IMR-90 (cell line): ENCODE results near the gene HHIPL1. TPM values are rescaled to one million over a fixed set of nuclear protein-coding genes. Genes with fewer than 3 reads are reported as not detected.
A peak's percentile ranks its signal among the peaks of the same experiment; 100 is the strongest.

ENCODE experiments used
- ATAC-seq: fragments of 200-7000 bp; cut with Tn5 transposase; 2 replicates; pipeline ENCODE4 v1.9.1; 2020; ENCODE audit warnings: low read depth, mild to moderate bottlenecking, moderate library complexity
- BruUV-seq: library from RNA; stranded (reverse); fragments of 400-500 nt; replicated peaks from 2 replicates; lab custom pipeline; 2021; lab: Mats Ljungman, UMichigan
- CTCF ChIA-PET: fragments of 300-600 bp; formaldehyde crosslinking; extraction: SDS; loops from one replicate; lab custom pipeline; 2021; ENCODE audit warnings: antibody characterized with exemption; lab: Yijun Ruan, JAX
- POLR2A ChIA-PET: fragments of 300-600 bp; sonication (Branson Sonifier 250); formaldehyde crosslinking; loops from one replicate; lab custom pipeline; 2022; ENCODE audit warnings: antibody characterized with exemption; ENCODE audit not compliant: unreplicated experiment; lab: Charles Lee
- DNase-seq: peaks from one replicate; pipeline ENCODE4 v3.0.0; 2013
- H2AFZ ChIP-seq: replicated peaks from 2 replicates; pipeline ENCODE3; 2013; ENCODE audit warnings: low read length, mild to moderate bottlenecking; ENCODE audit not compliant: poor library complexity
- H2AK5ac ChIP-seq: 2 replicates; pipeline ENCODE4 v1.6.1; 2013; ENCODE audit warnings: low read depth, low read length, inconsistent platforms
- H2AK9ac ChIP-seq: replicated peaks from 2 replicates; pipeline ENCODE3; 2013; ENCODE audit warnings: mild to moderate bottlenecking, low read depth, low read length, moderate library complexity; ENCODE audit not compliant: poor library complexity
- H2BK120ac ChIP-seq: 2 replicates; pipeline ENCODE4 v1.6.1; 2013; ENCODE audit warnings: low read depth, low read length, inconsistent platforms
- H2BK15ac ChIP-seq: 3 replicates; pipeline ENCODE4 v1.6.1; 2013; ENCODE audit warnings: low read depth, low read length, inconsistent platforms
- H2BK20ac ChIP-seq: 2 replicates; pipeline ENCODE4 v1.6.1; 2013; ENCODE audit warnings: low read depth, mild to moderate bottlenecking, inconsistent platforms, low read length, moderate library complexity
- H2BK5ac ChIP-seq: 2 replicates; pipeline ENCODE4 v1.6.1; 2013; ENCODE audit warnings: mild to moderate bottlenecking, low read depth, low read length, inconsistent platforms; ENCODE audit not compliant: poor library complexity, severe bottlenecking
- H3K14ac ChIP-seq: replicated peaks from 2 replicates; pipeline ENCODE4 v1.6.1; 2013; ENCODE audit warnings: low read depth, low read length, inconsistent platforms
- H3K18ac ChIP-seq: 2 replicates; pipeline ENCODE4 v1.6.1; 2013; ENCODE audit warnings: low read depth, low read length, control low read depth
- H3K23ac ChIP-seq: 2 replicates; pipeline ENCODE4 v1.6.1; 2013; ENCODE audit warnings: low read depth, low read length, inconsistent platforms
- H3K27ac ChIP-seq: 2 replicates; pipeline ENCODE4 v1.5.1; 2013; ENCODE audit warnings: mild to moderate bottlenecking, control low read depth, low read length; ENCODE audit not compliant: insufficient read depth
- H3K27me3 ChIP-seq: 2 replicates; pipeline ENCODE4 v1.6.1; 2013; ENCODE audit warnings: low read length; ENCODE audit not compliant: control insufficient read depth, insufficient read depth
- H3K36me3 ChIP-seq: 2 replicates; pipeline ENCODE4 v1.6.1; 2013; ENCODE audit warnings: low read length, mixed read lengths; ENCODE audit not compliant: control insufficient read depth, insufficient read depth
- H3K4ac ChIP-seq: 2 replicates; pipeline ENCODE4 v1.6.1; 2013; ENCODE audit warnings: low read depth, low read length, inconsistent platforms
- H3K4me1 ChIP-seq: 2 replicates; pipeline ENCODE4 v1.6.1; 2013; ENCODE audit warnings: low read length, mixed read lengths; ENCODE audit not compliant: control insufficient read depth, insufficient read depth
- H3K4me2 ChIP-seq: 2 replicates; pipeline ENCODE4 v1.6.1; 2013; ENCODE audit warnings: low read depth, mild to moderate bottlenecking, control low read depth, low read length, moderate library complexity
- H3K4me3 ChIP-seq: 2 replicates; pipeline ENCODE4 v1.5.1; 2013; ENCODE audit warnings: low read depth, mild to moderate bottlenecking, control low read depth, low read length, moderate library complexity; ENCODE audit not compliant: insufficient read depth
- H3K56ac ChIP-seq: 2 replicates; pipeline ENCODE4 v1.6.1; 2013; ENCODE audit warnings: low read length, inconsistent platforms; ENCODE audit not compliant: insufficient read depth; ENCODE audit errors: extremely low read depth
- H3K79me1 ChIP-seq, 2 experiments: 2 replicates each; pipeline ENCODE4 v1.6.1; 2013; ENCODE audit warnings: low read length in 2 of 2, inconsistent platforms in 1 of 2, low read depth in 1 of 2
- H3K9ac ChIP-seq: 2 replicates; pipeline ENCODE4 v1.6.1; 2013; ENCODE audit warnings: low read depth, low read length, control low read depth
- H3K9me1 ChIP-seq: 2 replicates; pipeline ENCODE4 v1.6.1; 2013; ENCODE audit warnings: low read length, inconsistent platforms; ENCODE audit not compliant: insufficient read depth
- H3K9me3 ChIP-seq: 2 replicates; pipeline ENCODE4 v1.6.1; 2013; ENCODE audit warnings: low read length; ENCODE audit not compliant: control insufficient read depth, insufficient read depth
- H4K20me1 ChIP-seq: 2 replicates; pipeline ENCODE4 v1.6.1; 2013; ENCODE audit warnings: low read length, inconsistent platforms; ENCODE audit not compliant: insufficient read depth
- H4K5ac ChIP-seq: 2 replicates; pipeline ENCODE4 v1.6.1; 2013; ENCODE audit warnings: mild to moderate bottlenecking, low read depth, low read length, control low read depth
- H4K8ac ChIP-seq, 2 experiments: 2 replicates each; pipeline ENCODE4 v1.6.1; 2013; ENCODE audit warnings: low read depth in 2 of 2, low read length in 2 of 2, control low read depth in 1 of 2, inconsistent platforms in 1 of 2
- H4K91ac ChIP-seq: 2 replicates; pipeline ENCODE4 v1.6.1; 2013; ENCODE audit warnings: low read depth, low read length, inconsistent platforms; ENCODE audit not compliant: insufficient read depth
- BHLHE40 ChIP-seq: fragments of 150-350 bp; IDR thresholded peaks from 2 replicates; pipeline ENCODE4 v1.6.1; 2016; ENCODE audit warnings: mild to moderate bottlenecking, low read depth, low read length
- CEBPB ChIP-seq: IDR thresholded peaks from 2 replicates; pipeline ENCODE4 v1.6.1; 2012; ENCODE audit warnings: low read depth, low read length, improper control_type of control experiment
- CTCF ChIP-seq: conservative IDR thresholded peaks from 2 replicates; pipeline ENCODE4 v1.5.1; 2012; ENCODE audit warnings: mild to moderate bottlenecking, low read depth, low read length, improper control_type of control experiment
- ELK1 ChIP-seq: fragments of 150-350 bp; IDR thresholded peaks from 2 replicates; pipeline ENCODE4 v1.6.1; 2016; ENCODE audit warnings: low read depth, mild to moderate bottlenecking, low read length, moderate library complexity, borderline replicate concordance
- FOS ChIP-seq: fragments of 150-350 bp; IDR thresholded peaks from 2 replicates; pipeline ENCODE4 v1.6.1; 2016; ENCODE audit warnings: low read depth, low read length
- MAFK ChIP-seq: IDR thresholded peaks from 2 replicates; pipeline ENCODE4 v1.6.1; 2012; ENCODE audit warnings: low read depth, low read length, improper control_type of control experiment
- MAZ ChIP-seq: IDR thresholded peaks from 2 replicates; pipeline ENCODE4 v1.6.1; 2012; ENCODE audit warnings: low read depth, mild to moderate bottlenecking, low read length, improper control_type of control experiment, moderate library complexity, borderline replicate concordance
- MXI1 ChIP-seq: IDR thresholded peaks from 2 replicates; pipeline ENCODE4 v1.6.1; 2012; ENCODE audit warnings: low read depth, mild to moderate bottlenecking, low read length, moderate library complexity, borderline replicate concordance
- NFE2L2 ChIP-seq: fragments of 150-350 bp; IDR thresholded peaks from 2 replicates; pipeline ENCODE4 v1.6.1; 2016; ENCODE audit warnings: low read depth, mild to moderate bottlenecking, low read length
- POLR2A ChIP-seq: IDR thresholded peaks from 2 replicates; pipeline ENCODE4 v1.6.1; 2012; ENCODE audit warnings: mild to moderate bottlenecking, low read depth, low read length
- RAD21 ChIP-seq: IDR thresholded peaks from 2 replicates; pipeline ENCODE4 v1.6.1; 2012; ENCODE audit warnings: low read length, improper control_type of control experiment
- RCOR1 ChIP-seq: IDR thresholded peaks from 2 replicates; pipeline ENCODE4 v1.6.1; 2012; ENCODE audit warnings: mild to moderate bottlenecking, low read length, improper control_type of control experiment; ENCODE audit not compliant: insufficient replicate concordance
- RFX5 ChIP-seq: IDR thresholded peaks from 2 replicates; pipeline ENCODE4 v1.8.0; 2012; ENCODE audit warnings: low read depth, mild to moderate bottlenecking, low read length, moderate library complexity
- SMC3 ChIP-seq: fragments of 150-350 bp; IDR thresholded peaks from 2 replicates; pipeline ENCODE4 v1.6.1; 2016; ENCODE audit warnings: low read depth, mild to moderate bottlenecking, antibody characterized with exemption, low read length, moderate library complexity
- USF2 ChIP-seq: fragments of 150-350 bp; IDR thresholded peaks from 2 replicates; pipeline ENCODE4 v1.6.1; 2017; ENCODE audit warnings: mild to moderate bottlenecking, antibody characterized with exemption, low read length, low read depth
- WGBS, 2 experiments: methylation state at CpG; one replicate each; pipeline versions ENCODE4 v1.1.5 to v1.1.7; 2013; ENCODE audit warnings: missing lambda C conversion rate in 2 of 2; ENCODE audit not compliant: insufficient read length in 1 of 2; ENCODE audit errors: extremely low coverage in 2 of 2; 5-methylcytosine and 5-hydroxymethylcytosine counted together
- dilution Hi-C: fragments of 300-500 bp; cut with HindIII; formaldehyde crosslinking; loops from one replicate; pipeline ENCODE4 v1.14.3; 2018; ENCODE audit warnings: low sequenced_read_pairs; ENCODE audit not compliant: unreplicated experiment
- in situ Hi-C: fragments of 300-500 bp; cut with MboI; formaldehyde crosslinking; loops from 3 replicates; pipeline ENCODE4 v1.14.3; 2019; ENCODE audit warnings: low sequenced_read_pairs, inconsistent platforms, mixed read lengths
- intact Hi-C: fragments of 100-400 bp; cut with micrococcal nuclease; formaldehyde crosslinking; loops from 2 replicates; pipeline ENCODE4 v1.10.0; 2022
- polyA plus RNA-seq, 3 experiments: library from polyadenylated mRNA; depleted of rRNA; stranded (reverse); fragments of >200 nt; gene quantifications; 2 replicates each; pipeline ENCODE4 v1.2.3, GENCODE V29; 2012; ENCODE audit warnings: low replicate concordance in 1 of 3
- total RNA-seq: library from RNA; depleted of rRNA; stranded (reverse); fragments of >200 nt; gene quantifications from 2 replicates; pipeline ENCODE4 v1.2.3, GENCODE V29; 2012

HHIPL1 gene
- total and polyA plus RNA-seq, 2 of the 4 experiments (the other 2 are of a cell fraction): 0.65 to 0.72 TPM

- H3K18ac ChIP-seq: no peak overlapping the region
- no peak overlapping the region for H3K23ac ChIP-seq
- dilution Hi-C loops: no loop called here
- POLR2A ChIA-PET: no interaction called here
- H4K5ac ChIP-seq: peak overlapping the region; percentile 24; the same call in 1 of the 2 replicates
- H3K27me3 ChIP-seq: no peaks in the 10 kb centered on the region
- in situ Hi-C loops: no loop called here
- peak overlapping the region in 1 of 2 experiments; percentile 76; a peak in 1 of 4 replicates for H4K8ac ChIP-seq
- no peaks in the 10 kb centered on the region; the same call in 1 of the 2 replicates for H3K9me1 ChIP-seq
- intact Hi-C loops: no loop called here
- H2AK5ac ChIP-seq: no peak overlapping the region; the same call in 1 of the 2 replicates
- no peak overlapping the region; the same call in 1 of the 2 replicates for H3K27ac ChIP-seq
- peaks cover 9% of the 10 kb centered on the region for H3K4me1 ChIP-seq
- H2BK15ac ChIP-seq: no peak overlapping the region
- peak overlapping the region; percentile 58 for H2AK9ac ChIP-seq
- BruUV-seq: no TSS peak
- no peak overlapping the region for H3K56ac ChIP-seq
- H2BK120ac ChIP-seq: no peak overlapping the region
- WGBS, 2 experiments: 20% methylated on average over 1 of the region's 11 CpGs; no CpG with 5 or more reads in 1 of the 2 experiments
- no peak overlapping the region for H2BK20ac ChIP-seq
- no peak overlapping the region for H3K4me3 ChIP-seq
- no peak overlapping the region for H3K4ac ChIP-seq
- 0 out of 2 replicates have a peak overlapping the region, but pooled peaks have one; percentile 44 for H3K14ac ChIP-seq
- no peaks in the 10 kb centered on the region for H3K36me3 ChIP-seq
- no peaks in the 10 kb centered on the region for H3K79me1 ChIP-seq
- 0 out of 2 replicates have a peak overlapping the region, but pooled peaks have one; percentile 1 for H4K91ac ChIP-seq
- no peak for DNase-seq
- ATAC-seq: no peak; the same call in 1 of the 2 replicates
- H3K9ac ChIP-seq: no peak overlapping the region
- H2BK5ac ChIP-seq: no peak overlapping the region
- no peaks in the 10 kb centered on the region for H3K9me3 ChIP-seq
- CTCF ChIA-PET: no interaction called here
- H4K20me1 ChIP-seq: no peaks in the 10 kb centered on the region
- H3K4me2 ChIP-seq: no peak overlapping the region; the same call in 1 of the 2 replicates
- H2AFZ ChIP-seq: peak overlapping the region; percentile 80
- no peak for TF ChIP-seq CTCF
- TF ChIP-seq MXI1: no peak
- no peak for TF ChIP-seq MAFK
- TF ChIP-seq CEBPB: no peak
- TF ChIP-seq ELK1: no peak
- TF ChIP-seq FOS: no peak
- no peak for TF ChIP-seq MAZ
- no peak for TF ChIP-seq SMC3
- no peak for TF ChIP-seq RCOR1
- no peak for TF ChIP-seq BHLHE40
- no peak for TF ChIP-seq USF2
- no peak for TF ChIP-seq NFE2L2
- TF ChIP-seq RFX5: no peak
- TF ChIP-seq POLR2A: no peak
- no peak for TF ChIP-seq RAD21
Measured at GRCh38 chr14:99612071-99612737, 32.7 kb upstream of the HHIPL1 start.
